NCI-H1092 treated with DMSO at 0.1 percent for 48 hours (cell line): ENCODE measurements around the gene CFAP65.

Experiments used
- DNase-seq: peaks from one replicate; lab custom pipeline; 2025; lab: John Stamatoyannopoulos, UW

Gene CFAP65

DNA sequence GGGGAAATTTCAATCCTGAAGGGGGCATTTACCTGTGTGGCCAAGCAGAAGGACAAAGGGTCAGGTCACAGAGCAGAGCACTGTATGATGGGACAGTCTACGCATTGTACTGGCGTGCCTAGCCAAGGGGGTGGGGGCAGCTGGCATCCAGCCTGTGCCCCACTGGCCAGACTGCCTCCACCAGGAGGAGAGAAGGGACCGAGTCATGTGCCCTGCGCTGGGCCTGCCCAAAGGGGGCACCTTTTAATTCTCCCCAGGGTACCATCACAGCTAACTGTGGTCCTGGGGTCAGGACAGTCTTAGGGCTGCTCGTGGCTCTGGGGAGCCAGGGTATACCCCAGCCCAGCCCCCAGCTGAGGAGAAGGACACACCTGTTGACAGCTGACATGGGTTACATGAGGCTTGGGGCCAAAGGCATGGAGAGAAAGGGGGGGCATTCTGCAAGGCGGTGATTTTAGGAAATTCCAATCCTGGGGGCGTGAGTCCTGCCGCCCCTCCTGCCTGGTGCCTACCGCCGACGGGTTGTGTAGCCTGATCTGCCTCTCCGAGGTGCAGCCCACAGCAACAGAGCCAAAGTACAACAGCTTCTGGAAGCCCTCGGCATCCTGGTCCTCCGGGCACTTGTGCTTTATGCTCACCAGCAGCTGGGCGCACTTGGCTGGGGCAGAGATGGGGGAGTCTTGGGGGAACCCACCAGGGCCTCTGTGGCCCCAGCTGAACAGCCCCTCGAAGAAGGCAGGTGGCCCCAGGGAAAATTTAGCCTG lies 11.0 kb downstream of the CFAP65 start:
- no peak for DNase-seq

DNA sequence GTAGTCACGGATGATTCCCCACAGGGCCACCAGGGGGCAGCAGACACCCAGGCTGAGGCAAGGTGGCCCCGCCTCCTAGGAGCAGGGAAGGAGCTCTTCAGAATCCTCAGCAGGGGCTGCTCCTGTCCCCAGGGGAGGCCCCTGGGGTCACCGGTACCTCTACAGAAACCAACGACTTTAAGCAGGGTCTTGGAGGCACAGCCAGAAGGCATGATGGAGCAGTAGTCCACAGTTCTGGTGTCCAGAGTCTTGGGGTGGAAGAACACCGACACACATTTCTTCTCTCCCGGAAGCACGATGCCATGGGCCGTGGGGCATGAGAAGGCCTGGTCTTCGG lies 11.5 kb downstream of the CFAP65 start:
- peak; percentile 52 for DNase-seq

DNA sequence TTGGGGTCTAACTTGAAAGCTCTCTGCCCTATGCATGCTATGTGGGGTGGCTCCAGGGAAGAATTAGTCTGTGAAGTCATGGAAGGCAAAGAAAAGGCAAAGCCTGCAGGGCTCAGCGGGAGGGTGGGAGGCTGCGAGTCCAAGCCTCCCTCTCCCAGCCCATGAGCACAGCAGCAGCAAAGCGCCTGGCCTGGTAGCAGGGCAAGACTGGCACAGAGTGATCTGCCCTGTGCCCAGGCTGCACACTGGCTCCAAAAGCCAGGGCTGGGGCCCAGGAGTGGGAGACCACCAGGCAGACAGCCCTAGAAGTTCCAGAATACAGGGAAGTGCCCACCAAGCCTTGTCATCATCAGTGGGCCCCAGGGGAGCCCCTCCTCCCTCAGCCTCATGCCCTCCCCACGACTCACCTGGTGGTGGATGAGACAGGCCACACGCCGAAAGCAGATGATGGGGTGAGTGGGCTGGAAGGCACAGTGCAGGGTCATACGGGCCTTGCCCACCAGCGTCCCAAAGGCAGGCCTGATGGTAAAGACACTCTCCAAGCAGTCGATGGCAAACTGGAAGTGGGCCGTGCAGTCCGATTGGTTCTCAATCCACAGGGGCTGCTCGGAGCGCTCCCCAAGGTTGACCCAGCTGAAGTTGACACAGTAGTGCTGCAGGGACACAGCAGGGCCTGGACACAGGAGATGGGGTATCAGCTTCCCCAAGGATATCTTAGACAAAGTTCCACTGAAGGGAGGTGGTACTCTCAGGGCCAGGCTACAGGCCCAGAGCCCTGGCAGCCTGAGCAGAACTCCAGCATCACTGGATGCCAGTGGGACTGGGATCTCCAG lies 12.1 kb downstream of the CFAP65 start:
- no peak for DNase-seq

DNA sequence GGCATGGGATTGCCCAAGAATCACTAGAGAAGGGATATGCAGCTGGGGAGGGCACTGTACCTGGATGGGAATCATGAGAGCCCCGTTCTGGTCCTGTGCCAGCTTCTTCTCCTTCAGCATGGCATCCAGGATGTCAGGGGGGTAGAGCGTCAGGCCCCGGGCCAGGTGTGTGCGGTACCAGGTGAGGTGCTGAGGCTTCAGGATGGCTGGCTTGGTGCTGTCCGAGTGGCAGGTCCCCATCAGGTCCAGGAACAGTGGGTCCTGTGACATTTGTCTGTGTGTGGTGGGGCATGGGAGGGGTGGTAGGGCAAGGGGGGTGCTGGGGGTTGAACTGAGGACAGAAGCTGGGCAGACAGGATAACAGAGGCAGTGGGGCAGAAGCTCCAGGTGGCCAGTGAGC lies 13.2 kb downstream of the CFAP65 start:
- no peak for DNase-seq

DNA sequence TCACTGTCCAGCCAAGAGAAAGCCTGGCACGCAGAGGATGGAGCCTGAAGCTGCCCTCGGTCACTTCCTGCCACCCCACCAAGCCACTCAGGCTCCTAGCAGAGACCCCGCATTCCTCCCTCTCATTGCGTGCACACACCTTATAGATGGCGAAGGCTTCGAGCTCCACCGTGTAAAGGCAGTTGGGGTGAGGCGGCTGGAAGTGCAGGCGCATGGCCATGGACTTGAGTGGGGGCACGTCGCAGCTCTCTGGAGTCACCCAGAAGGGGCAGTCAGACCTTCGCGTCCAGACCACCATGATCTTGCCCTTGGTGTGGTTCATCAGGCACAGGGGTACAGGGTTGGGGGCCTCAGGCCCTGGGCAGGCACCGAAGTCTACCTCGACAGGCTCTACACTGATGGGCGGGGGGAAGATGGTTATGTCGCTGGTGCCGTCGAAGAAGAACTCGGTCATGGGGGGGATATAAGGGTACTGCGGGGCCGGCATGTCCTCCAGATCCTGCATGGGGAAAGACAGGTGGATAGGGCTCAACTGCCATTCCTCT lies 13.7 kb downstream of the CFAP65 start:
- DNase-seq: no peak

DNA sequence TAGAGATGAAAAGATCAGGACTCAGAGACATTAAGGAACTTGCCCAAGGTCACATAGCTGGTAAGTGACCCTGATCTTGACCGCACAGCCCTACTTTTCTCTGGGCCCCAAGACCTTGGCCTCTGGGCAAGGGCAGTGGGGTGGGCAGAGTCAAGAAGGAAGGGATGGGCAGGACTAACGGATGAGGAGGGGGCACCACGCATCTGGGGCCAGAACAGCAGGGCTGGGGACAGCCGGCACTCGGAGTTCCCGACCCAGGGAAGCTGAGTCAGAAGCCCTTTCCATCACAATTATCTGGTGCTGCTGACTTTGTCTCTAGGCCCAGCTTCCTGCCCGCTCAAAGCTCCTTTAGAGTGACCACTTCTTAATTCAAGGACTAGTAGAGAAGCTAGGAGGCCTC lies 14.4 kb downstream of the CFAP65 start:
- DNase-seq: no peak

DNA sequence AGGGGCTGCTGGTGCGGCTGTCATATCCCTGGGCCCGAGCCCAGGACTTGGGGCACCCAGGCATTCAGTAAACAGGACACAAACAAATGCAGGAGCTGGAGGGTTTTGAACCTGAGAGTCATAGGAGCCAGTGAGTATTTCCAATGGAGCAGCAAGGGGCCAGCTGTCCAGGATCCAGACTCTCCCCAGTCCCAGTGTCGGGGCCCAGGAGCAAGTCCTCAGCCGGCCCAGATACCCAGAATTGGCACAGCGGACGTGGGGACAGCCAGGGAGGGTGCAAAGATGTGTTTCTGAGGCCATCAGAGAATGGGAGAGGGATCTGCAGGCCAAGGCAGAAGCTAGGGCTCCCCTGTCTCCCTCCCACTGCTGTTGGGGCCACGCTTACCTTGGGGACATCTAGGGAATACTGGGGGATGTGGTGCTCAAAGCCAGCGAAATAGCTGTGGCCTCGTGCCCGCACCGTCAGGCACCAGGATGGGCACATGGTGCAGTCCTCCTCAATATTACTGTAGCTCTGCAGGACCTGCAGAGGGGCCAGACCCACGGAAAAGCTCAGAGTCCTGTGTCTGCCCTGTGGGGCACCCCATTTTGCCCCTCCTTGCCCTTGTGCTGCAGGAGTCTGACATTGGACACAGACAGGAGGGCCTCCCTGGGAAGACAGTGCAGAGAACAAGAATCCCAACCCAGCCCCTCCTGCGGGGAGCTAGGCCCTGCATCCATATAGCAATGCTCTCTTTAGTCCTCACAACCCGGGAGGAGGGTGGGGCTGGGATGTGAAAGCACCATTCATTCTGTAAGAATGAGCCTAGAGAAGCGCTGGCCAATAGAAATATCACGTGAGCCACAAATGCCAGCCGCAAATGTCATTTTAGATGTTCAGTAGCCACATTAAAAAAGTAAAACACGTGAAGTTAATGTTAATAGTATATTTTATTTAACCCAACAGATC lies 15.4 kb downstream of the CFAP65 start:
- no peak for DNase-seq

DNA sequence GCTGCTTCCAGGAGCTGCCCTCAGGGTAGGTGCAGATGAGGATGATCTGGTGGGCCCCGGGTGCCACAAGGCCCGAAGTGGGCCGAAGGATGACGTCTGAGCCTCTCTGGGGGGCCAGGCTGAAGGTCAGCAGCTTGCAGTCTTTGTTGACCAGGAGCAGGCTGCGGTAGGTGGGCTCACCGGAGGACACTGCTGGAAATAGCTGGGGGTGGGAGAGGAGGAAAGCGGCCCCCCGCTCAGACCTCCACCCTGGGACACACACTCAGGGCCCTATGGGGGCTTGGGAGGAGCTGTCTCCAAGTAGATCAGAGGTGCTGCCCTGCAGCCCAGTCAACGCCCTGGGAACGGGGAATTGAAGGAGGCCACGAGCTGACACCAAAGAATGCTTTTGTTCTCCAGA lies 17.3 kb downstream of the CFAP65 start:
- no peak for DNase-seq

DNA sequence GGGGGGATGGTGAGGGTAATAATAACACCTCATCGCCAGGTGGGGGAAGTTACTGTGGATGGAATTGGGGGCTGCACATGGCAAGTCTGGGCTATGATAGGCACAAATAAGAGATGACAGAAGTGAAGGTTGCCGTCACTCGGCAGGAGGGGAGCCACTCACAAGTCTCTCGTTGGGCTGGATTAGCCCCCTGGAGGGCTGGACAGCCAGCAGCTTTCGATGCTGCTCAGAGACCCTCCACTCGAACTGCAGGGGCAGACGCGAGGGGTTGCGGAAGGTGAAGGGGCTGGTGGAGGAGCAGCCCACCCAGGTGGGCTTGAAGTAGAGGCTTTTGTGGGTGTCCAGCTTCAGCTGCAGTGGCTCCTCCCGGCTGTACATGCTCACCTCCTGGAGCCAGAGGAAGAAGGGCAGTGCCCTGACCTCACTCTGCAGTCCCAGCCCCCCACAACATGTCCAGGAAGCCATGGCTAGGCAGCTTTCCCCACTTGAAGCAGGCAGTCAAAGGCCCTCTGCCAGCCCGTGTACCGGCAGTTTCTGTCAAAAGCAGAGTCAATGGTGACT lies 18.2 kb downstream of the CFAP65 start:
- DNase-seq: no peak

DNA sequence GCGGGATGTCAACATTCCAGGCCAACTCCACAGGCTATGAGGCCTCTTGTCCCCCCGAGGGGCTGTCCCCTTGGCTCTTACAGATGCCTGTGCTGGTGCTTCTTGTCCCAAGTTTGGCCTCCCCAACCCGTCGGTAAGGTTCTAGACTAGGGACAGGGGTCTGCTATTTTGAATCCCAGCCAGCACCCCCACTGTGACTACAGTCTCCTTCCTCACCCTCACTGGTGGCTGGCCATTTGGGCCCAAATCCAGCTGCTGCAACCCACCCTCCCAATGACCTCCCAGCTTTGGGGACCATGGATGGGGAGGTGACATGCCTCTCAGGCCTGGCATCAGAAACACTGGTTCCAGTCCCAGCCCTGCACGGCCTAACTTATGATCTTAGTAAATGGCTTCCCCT lies 18.7 kb downstream of the CFAP65 start:
- DNase-seq: no peak

DNA sequence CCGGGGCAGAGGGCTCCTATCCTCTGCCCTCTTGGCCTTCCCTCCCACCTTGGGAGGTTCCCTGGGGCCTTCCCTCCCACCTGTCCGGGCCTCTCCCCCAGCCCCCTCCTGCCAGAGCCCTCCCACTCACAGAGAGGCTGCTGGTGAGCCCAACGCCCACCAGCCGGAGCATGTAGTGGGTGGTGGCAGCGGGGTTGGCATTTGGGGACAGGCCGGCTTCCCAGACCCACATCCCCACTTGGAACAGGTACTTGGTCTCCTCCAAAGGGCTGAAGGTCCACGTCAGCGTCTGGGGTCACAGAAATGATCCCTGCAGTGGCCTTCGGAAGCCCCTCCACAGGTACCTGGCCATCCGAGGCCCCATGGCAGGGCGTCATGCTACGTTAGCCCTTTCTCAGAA lies 19.3 kb downstream of the CFAP65 start:
- no peak for DNase-seq

DNA sequence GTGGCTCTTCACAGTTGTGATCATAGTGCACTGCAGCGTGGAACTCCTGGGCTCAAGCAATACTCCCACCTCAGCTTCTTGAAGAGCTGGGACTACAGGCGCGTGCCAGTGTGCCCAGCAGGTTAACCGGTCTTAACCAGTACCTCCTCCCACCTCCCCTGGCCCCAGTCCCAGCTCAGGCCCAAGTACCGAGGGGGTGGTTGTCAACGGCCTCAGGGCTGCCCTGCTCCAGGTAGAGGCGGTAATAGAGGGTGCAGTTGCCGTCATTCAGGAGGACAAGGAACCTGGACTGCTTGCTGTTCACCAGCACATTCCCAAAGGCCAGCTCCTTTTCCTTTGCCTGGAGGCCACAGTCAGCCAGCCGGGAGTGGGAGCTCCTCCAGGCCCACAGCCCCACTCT lies 19.7 kb downstream of the CFAP65 start:
- DNase-seq: no peak

DNA sequence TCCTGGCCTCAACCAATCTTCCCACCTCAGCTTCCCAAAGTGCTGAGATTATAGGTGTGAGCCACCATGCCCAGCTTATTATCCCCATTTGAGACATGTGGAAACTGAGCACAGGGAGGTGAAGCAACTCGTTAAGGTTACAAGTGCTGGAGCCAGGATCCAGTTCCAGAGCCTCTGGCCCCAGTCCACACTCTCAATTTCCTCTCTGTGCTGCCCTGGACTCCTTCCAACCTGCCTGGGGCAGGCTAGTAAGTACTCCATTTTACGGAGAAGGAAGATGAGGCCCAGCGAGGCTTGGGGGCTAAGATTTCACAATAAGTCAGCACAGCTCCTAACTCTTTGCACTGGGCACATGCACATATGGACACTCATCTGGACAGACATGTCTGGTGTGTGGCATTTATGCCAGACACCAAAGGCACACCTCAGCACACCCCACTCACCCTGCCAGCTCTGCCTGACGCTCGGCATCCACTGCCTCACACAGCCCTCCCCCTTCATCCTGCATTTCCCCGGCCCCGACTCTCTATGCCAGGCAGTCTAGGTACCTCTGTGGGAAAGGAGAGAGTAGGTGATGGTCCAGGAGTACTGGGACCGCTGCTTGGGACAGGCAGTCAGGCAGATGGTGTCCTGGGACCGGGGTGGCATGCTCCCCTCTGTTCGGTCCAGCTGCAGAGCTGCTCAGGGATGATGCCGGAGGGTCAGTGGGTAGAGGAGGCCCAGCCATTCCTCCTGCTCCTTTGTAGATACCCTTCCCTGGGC lies 20.5 kb downstream of the CFAP65 start:
- DNase-seq: peak; percentile 23

DNA sequence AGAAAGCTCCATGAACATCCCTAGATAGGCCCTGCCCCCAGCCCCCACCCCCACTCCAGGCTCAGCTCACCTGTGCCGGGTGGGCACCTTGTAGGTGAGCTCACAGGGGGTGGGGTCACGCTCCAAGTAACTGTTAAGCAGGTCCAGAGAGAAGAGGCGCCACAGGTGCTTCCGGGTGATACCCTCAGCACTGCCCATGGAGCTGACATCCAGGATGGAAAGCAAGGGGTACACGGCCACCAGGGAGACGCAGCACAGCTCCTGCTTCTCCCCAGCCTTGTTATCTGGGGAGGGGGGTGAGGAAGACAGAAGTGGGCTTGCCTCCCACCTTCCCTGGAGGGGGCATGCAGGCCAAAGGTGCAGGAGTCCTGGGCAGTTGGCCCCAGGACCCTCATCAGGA lies 21.9 kb downstream of the CFAP65 start:
- DNase-seq: no peak

DNA sequence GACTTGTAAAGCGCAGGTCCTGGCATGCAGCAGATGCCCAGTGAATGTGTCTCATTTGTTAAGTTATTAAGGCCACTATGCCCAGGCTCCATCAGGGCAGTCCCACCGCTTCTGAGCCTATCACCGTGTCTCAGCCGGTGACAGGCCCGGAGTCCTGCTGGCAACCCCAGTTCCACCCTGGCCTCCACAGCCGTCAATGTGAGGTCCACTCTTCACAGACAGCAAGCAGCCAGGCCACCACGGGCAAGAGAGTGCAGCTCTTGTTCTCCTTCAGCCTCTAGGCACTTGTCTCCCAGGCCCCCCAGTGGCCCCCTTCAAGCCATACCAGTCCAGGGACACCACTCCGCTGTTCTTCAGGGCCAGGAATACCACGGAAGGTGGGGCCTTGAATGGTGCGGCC lies 22.6 kb downstream of the CFAP65 start:
- DNase-seq: no peak

DNA sequence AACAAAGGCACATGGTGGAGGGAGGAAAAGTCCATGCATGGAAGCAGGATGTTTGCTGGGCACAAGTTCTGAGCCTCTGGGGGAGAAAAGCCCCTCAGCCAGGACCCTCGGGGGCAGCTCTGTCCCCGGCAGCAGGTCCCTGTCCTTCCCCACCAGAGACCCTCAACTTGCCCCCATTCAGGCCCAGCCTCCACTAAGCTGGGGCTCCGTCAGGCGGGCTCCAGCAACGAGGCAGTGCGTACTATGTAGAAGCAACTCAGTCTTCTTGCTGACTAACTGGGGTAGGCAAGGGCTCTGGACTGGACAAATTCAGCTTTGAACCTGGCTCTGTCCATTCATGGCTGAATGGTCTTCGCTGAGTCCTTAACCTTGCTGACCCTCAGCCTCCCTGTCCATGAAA lies 23.0 kb downstream of the CFAP65 start:
- DNase-seq: no peak

DNA sequence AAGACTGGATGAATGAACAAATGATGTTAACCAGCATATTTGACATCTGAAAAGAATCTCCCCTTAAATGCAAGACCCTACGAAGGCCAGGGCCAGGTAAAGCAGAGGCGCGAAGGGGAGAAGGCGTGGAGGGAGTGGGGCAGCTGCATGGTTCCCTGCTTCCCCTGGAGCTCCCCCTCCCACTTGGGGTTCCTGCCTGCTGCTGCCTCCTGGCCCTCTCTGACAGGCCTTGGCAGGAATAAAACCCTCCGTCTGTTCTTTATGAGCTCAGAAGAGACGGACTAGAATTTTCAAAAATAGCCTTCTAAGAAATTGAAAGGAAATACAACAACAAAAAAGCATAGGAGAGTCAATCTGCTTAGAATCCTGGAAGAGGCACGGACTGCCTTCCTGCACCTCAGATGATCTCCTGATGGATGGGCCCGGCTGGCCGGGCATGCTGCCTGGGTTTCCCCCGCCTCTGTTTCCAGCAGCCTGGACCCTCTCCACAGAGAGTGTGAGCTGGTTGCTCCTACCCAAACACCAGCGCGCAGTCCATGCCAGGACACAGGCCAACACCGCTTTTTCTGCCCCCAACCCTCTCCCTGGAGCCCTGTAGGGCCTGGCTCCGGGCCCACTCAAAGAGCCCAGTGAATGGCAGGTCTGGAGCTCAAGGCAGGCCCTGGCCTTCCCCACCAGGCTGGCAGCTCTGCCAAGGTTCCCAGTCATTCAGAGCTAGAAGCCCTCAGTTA lies 23.9 kb downstream of the CFAP65 start:
- peak; percentile 59 for DNase-seq

DNA sequence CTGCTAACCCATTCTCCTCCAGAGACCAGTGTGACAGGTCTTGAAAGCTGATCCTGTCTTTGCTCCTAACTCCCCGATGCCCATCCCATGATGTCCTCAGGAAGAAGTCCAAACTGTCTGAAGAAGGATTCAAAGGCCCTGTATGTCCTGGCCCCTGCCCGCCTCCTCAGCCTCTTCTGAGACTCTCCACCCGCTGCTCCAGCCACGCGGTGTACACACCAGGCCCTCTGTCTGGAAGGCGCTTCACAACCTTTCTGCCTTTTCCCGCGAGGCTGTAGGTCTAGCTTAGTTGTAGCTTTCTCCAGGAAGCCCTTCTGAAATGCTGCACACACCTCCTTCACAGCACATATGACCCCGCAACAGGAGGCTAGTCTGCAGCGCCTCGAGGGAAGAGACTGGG lies 24.6 kb downstream of the CFAP65 start:
- DNase-seq: no peak

DNA sequence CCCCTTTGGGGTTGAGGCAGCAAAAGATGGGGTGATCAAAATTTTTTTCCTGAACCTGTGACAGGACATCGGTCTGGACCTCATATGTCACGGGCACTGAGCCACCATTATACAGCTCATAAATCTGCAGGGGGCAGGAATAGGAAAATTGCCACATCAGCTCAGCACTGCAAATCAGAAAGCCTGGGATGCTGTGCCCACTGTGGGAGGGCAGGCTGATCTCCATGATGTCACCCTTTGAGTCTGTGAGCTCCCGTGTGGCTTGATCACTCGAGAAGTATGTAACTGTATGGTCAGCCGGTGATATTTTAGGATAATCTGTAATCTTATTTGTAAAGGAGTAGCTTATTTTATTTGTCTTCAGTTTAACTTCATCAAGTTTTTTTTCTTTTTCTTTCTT lies 30.4 kb downstream of the CFAP65 start:
- no peak for DNase-seq

DNA sequence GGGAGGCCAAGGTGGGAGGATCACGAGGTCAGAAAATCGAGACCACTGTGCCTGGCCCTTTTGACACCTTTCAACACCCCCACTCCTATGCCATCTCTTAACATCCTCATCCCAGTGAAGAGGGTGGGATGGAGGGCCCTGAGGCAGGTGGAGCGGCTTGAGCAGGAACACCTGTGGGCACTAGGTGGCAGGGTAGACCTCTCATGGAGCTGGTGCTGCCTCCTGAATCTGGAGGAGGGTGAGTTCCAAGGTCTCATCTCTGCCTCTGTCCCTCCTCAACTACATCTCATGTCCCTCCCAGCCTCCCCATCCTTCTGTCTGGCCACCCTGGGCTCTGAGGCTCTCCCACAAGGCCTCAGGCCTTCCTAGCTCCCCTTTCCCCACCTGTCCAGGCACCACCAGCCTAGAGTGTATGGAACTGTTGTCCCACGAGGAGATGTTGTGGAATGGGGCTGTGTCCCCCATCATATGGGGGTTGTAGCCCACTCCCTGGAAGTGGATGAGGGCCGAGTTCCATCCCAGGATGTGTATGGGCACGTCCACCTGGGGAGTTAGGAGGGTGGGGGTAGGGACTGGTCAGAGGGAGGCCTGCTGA lies 31.1 kb downstream of the CFAP65 start:
- peak; percentile 21 for DNase-seq
